ENCODE data around the gene C14orf132.
"Not testable (repeated sequence)": the region's sequence is repeated elsewhere in the genome, so short reads cannot be mapped to it uniquely, and the experiment has no call there.

The C14orf132 gene

DNA sequence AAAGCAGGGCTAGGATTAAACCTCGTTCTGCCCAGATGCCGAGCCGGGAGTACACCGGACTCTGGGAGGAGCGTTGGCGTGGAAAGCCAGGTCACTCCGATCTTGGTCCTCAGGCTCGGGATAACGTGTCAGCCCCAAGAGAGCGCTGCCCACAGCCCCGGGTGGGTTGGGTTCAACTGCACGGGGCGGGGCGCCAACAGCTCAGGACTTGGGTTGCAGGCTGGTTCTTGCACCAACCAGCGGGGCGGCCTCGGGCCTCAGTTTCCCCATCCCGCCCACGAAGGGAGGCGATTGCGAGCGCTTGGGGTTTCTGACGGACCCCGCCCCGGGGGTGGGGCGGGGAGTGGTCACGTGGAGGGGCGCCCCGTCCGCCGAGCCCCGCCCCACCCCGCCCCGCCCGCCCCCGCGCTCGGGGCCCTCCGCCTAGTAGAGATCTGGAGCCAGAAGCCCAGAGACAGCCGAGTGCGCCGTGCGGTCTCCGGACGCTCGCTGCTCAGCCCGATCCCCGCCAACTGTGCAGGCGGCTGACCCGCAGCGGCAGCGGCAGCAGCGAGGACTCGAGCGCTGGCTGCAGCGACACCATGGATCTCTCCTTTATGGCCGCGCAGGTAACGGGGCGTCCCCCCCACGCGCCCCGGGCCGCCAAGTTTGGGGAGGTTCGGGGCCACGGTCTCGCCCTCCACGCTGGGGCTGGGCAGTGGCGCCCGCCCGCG is at the start of gene C14orf132:
C14orf132 (plus strand) TSS at position 443 of the 713 bp plus-strand sequence; CDS start at position 582, 139 bp downstream.
- Mint-ChIP-seq H3K4me1 (ENCODE audit: low read depth) (peaks cover 27% of the 10 kb centered on the region), H3K9me3 (no peaks in the 10 kb centered on the region), H3K4me3 (peak within 1 kb of the TSS; percentile 81), H3K27ac (peak within 1 kb of the TSS; percentile 57), H3K36me3 (ENCODE audit: low read depth) (no peaks in the 10 kb centered on the region), H3K27me3 (peaks cover 59% of the 10 kb centered on the region)
- peak; percentile 77 for DNase-seq

- no peak overlapping the region for H3K27ac Mint-ChIP-seq
- peaks cover 12% of the 10 kb centered on the region for H3K9me3 Mint-ChIP-seq
- H3K27me3 Mint-ChIP-seq: peaks cover 44% of the 10 kb centered on the region
- H3K4me3 Mint-ChIP-seq: no peak overlapping the region
- H3K4me1 Mint-ChIP-seq (ENCODE audit: low read depth): no peaks in the 10 kb centered on the region
- DNase-seq: peak; percentile 28
- H3K36me3 Mint-ChIP-seq (ENCODE audit: low read depth): no peaks in the 10 kb centered on the region
These were observed 45.2 kb upstream of the C14orf132 start for GRCh38 chr14:95993768-95994592.

DNA sequence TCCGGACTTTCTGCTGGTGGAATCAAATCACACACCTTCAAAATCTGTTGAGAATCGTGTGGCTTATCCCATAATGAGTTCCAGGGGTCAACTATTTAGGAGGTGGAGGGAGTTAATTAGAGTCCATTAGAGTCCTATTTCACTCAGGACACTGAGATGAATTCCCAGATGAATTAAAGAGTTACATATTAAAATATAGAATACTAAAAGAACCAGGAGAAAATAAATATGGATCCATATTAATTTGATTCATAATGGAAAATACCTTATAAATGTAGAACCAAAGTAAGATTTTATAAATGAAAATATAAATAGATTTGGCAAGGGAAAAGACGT is 44.6 kb upstream of the C14orf132 start:
- no peak for DNase-seq
- peaks cover 49% of the 10 kb centered on the region for H3K27me3 Mint-ChIP-seq
- no peak overlapping the region for H3K4me3 Mint-ChIP-seq
- H3K36me3 Mint-ChIP-seq (ENCODE audit: low read depth): no peaks in the 10 kb centered on the region
- no peak overlapping the region for H3K27ac Mint-ChIP-seq
- no peaks in the 10 kb centered on the region for H3K4me1 Mint-ChIP-seq (ENCODE audit: low read depth)
- peaks cover 12% of the 10 kb centered on the region for H3K9me3 Mint-ChIP-seq

GRCh38 chr14:95998656-95999055 is 40.5 kb upstream of the C14orf132 start:
- Mint-ChIP-seq H3K36me3 (ENCODE audit: low read depth) (no peaks in the 10 kb centered on the region), H3K27me3 (peaks cover 70% of the 10 kb centered on the region), H3K4me1 (ENCODE audit: low read depth) (no peaks in the 10 kb centered on the region), H3K4me3 (no peak overlapping the region), H3K27ac (no peak overlapping the region), H3K9me3 (peaks cover 5% of the 10 kb centered on the region)
- no peak for DNase-seq

DNA sequence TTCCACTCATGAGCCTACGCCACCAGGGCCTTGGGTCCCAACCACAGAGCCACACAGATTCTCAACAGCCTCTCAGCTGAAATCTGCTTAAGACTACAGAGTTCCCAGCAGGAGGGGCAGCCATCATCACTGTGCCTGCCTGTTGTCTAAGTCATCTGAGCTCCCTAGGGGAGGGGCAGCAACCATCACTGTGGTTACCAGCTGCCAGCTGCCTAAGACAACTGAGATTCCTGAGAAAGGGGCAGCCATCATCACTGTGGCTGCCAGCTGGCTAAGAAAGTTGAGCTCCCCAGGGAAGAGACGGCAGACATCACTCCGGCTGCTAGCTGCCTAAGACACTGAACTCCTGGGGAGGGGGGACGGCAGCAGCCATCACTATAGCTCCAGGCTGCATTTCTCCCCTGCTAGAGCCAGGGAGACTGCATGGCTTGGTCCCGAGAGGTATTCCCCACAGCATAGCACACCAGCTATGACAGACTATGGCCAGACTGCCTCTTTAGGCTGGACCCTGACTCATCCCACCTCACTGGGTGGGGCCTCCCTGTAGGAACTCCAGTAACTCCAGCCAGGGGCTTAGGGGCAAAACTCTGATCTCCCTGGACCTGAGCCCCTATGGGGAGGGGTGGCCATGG is 37.2 kb upstream of the C14orf132 start:
- Mint-ChIP-seq H3K4me3 (no peak overlapping the region), H3K9me3 (peaks cover 6% of the 10 kb centered on the region), H3K27ac (no peak overlapping the region), H3K4me1 (ENCODE audit: low read depth) (no peaks in the 10 kb centered on the region), H3K27me3 (peaks cover 74% of the 10 kb centered on the region), H3K36me3 (ENCODE audit: low read depth) (no peaks in the 10 kb centered on the region)
- DNase-seq: no peak

GRCh38 chr14:96002498-96002884 is 36.7 kb upstream of the C14orf132 start:
- H3K36me3 Mint-ChIP-seq (ENCODE audit: low read depth): no peaks in the 10 kb centered on the region
- H3K4me1 Mint-ChIP-seq (ENCODE audit: low read depth): no peaks in the 10 kb centered on the region
- H3K27ac Mint-ChIP-seq: no peak overlapping the region
- no peak overlapping the region for H3K4me3 Mint-ChIP-seq
- peaks cover 70% of the 10 kb centered on the region for H3K27me3 Mint-ChIP-seq
- peaks cover 6% of the 10 kb centered on the region for H3K9me3 Mint-ChIP-seq
- DNase-seq: no peak

DNA sequence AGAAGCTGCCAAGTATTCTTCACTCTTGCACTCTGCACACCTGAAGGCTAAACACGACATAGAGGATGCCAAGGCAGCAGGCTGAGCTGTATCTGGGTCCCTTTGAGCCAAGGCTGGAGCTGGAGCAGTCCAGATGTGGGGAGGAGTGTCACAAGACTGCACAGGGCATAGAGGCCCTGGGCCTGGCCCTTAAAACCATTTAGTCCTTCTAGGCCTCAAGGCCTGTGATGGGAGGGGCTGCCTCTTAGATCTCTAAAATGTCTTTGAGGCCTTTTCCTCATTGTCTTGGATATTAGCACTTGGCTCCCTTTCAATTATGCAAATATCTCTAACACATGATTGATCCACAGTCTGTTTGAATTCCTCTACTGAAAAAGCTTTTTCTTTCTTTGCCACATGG is 28.0 kb upstream of the C14orf132 start:
- H3K9me3 Mint-ChIP-seq: peaks cover 18% of the 10 kb centered on the region
- DNase-seq: no peak
- peaks cover 9% of the 10 kb centered on the region for H3K27me3 Mint-ChIP-seq
- no peak overlapping the region for H3K4me3 Mint-ChIP-seq
- no peaks in the 10 kb centered on the region for H3K4me1 Mint-ChIP-seq (ENCODE audit: low read depth)
- H3K27ac Mint-ChIP-seq: no peak overlapping the region
- H3K36me3 Mint-ChIP-seq (ENCODE audit: low read depth): no peaks in the 10 kb centered on the region

- H3K27ac Mint-ChIP-seq: no peak overlapping the region
- peaks cover 14% of the 10 kb centered on the region for H3K27me3 Mint-ChIP-seq
- no peaks in the 10 kb centered on the region for H3K36me3 Mint-ChIP-seq (ENCODE audit: low read depth)
- H3K4me3 Mint-ChIP-seq: no peak overlapping the region
- DNase-seq: no peak
- peaks cover 18% of the 10 kb centered on the region for H3K9me3 Mint-ChIP-seq
- no peaks in the 10 kb centered on the region for H3K4me1 Mint-ChIP-seq (ENCODE audit: low read depth)
These were observed 27.6 kb upstream of the C14orf132 start for GRCh38 chr14:96011607-96012006.

DNA sequence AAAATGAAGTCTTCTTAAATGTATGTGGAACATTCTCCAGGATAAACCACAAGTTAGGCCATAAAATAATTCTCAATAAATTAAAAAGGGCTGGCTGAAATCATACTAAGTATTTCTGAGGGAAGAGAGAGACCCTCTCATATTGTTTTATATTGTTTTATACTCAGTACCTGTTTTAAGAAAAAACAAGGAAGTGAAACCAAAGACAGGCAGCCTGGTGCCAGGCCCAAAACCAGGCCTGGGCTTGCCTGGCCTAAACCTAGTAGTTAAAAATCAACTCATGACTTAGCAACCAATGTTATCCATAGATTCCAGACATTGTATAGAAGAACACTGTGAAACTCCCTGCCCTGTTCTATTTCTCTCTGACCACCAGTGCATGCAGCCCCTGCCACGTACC is 26.4 kb upstream of the C14orf132 start:
- DNase-seq; H3K4me1 Mint-ChIP-seq (ENCODE audit: low read depth); H3K4me3 Mint-ChIP-seq; H3K27ac Mint-ChIP-seq; H3K36me3 Mint-ChIP-seq (ENCODE audit: low read depth): not testable (repeated sequence)
- H3K27me3 Mint-ChIP-seq: peaks cover 25% of the 10 kb centered on the region
- peaks cover 18% of the 10 kb centered on the region for H3K9me3 Mint-ChIP-seq

DNA sequence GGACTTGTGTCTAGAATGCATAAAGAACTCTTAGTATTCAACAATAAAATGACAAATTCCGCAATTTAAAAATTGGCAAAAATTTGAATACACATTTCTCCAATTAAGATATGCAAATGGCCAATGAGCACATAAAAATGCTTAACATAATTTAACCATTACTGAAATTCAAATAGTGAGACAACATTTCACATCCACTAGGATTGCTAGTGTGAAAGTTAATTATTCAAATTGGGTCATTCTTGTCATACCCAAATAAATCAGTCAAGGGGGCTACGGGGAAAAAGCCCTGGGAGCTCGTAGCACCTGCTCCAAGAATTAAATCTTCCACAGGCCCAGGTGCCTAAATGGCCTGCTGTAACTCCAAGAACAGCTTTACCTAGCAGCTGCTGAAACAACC is 25.0 kb upstream of the C14orf132 start:
- peaks cover 18% of the 10 kb centered on the region for H3K9me3 Mint-ChIP-seq
- peaks cover 39% of the 10 kb centered on the region for H3K27me3 Mint-ChIP-seq
- no peaks in the 10 kb centered on the region for H3K36me3 Mint-ChIP-seq (ENCODE audit: low read depth)
- H3K4me3 Mint-ChIP-seq: no peak overlapping the region
- no peaks in the 10 kb centered on the region for H3K4me1 Mint-ChIP-seq (ENCODE audit: low read depth)
- H3K27ac Mint-ChIP-seq: no peak overlapping the region
- no peak for DNase-seq

DNA sequence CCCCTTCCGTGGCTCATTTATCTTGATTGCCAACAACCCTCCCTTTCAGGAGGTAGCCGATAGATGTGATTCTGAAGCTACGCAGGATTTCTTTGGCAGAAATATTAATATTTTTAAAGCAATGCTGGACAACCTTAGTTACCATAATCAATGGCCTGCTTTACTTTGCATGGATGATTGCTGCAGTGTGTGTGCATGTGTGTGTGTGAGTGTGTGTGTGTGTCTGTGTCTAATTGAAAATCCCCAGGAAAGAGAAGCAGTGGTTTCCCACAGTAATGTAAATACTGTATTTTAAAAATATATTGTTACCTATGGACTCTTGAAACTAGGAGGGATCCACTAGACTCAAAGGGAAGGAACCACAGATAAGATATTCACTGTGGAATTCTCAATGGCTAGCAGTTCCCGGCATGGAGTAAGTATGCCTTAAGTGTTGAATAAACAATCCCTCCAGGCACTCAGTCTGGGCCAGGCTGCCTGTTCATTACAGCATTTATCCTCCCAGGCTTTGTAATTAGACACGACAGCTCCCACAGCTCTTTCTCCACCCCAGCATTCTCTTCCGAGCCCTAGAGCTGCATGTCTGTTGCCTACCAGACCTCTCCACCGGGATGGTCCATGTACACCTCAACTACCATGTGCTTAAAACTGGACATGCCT is 22.5 kb upstream of the C14orf132 start:
- Mint-ChIP-seq H3K9me3 (peaks cover 5% of the 10 kb centered on the region), H3K27ac (no peak overlapping the region), H3K4me1 (ENCODE audit: low read depth) (no peaks in the 10 kb centered on the region), H3K4me3 (no peak overlapping the region), H3K36me3 (ENCODE audit: low read depth) (no peaks in the 10 kb centered on the region), H3K27me3 (peaks cover 54% of the 10 kb centered on the region)
- DNase-seq: no peak

- no peaks in the 10 kb centered on the region for H3K4me1 Mint-ChIP-seq (ENCODE audit: low read depth)
These were observed 21.3 kb upstream of the C14orf132 start for GRCh38 chr14:96017882-96018281.

GRCh38 chr14:96027431-96028355 is 11.5 kb upstream of the C14orf132 start:
- peaks cover 16% of the 10 kb centered on the region for H3K27me3 Mint-ChIP-seq
- peaks cover 17% of the 10 kb centered on the region for H3K4me1 Mint-ChIP-seq (ENCODE audit: low read depth)
- peak overlapping the region; percentile 58 for H3K27ac Mint-ChIP-seq
- H3K36me3 Mint-ChIP-seq (ENCODE audit: low read depth): no peaks in the 10 kb centered on the region
- DNase-seq: no peak
- H3K4me3 Mint-ChIP-seq: no peak overlapping the region
- no peaks in the 10 kb centered on the region for H3K9me3 Mint-ChIP-seq

More at GRCh38 chr14:96017882-96018281, 21.3 kb upstream of the C14orf132 start:
- no peak overlapping the region for H3K4me3 Mint-ChIP-seq
- no peak for DNase-seq
- no peaks in the 10 kb centered on the region for H3K9me3 Mint-ChIP-seq
- no peaks in the 10 kb centered on the region for H3K36me3 Mint-ChIP-seq (ENCODE audit: low read depth)
- H3K27me3 Mint-ChIP-seq: peaks cover 54% of the 10 kb centered on the region
- no peak overlapping the region for H3K27ac Mint-ChIP-seq

Data from activated T-cell treated with anti-CD3 and anti-CD28 coated beads, Interleukin-2, amount 50 U/mL, for 24 hours (primary cell).